Glomerular endothelial cell (primary cell): ENCODE measurements around the gene SEMA6A. TPM values are rescaled to one million over a fixed set of nuclear protein-coding genes. Genes with fewer than 3 reads are reported as not detected.

Source experiments
- DNase-seq: peaks from one replicate; pipeline ENCODE4 v3.0.0-alpha.2; 2011; ENCODE audit warnings: low read depth, low spot score; ENCODE audit errors: extremely low read depth
- total RNA-seq: library from RNA; depleted of rRNA; stranded (reverse); fragments of >200 nt; gene quantifications from 2 replicates; pipeline ENCODE4 v1.2.3, GENCODE V29; 2015

Gene SEMA6A
- total RNA-seq, 1 donor from 2014 or later, result 9.3 TPM

GRCh38 chr5:116498503-116499048, 76.0 kb downstream of the SEMA6A start:
- DNase-seq, result no peak

DNA sequence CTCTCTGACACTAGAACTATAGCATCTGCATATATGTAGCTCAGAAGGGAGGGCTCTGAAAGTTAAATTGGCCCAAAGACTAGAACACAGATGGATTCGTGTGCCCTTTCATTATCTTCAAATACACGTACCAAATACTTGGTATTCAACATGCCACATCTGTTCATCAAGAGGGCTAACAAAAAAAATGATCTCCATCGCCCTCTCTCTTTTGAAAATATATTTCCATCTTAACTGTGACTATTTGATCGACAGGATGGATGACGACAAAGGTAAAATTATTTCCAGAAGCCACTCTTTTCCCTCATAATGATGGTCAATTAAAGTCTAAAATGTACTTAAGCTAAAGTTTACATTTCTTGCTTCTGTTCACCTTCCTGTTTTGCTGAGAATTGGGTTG, 77.0 kb downstream of the SEMA6A start:
- DNase-seq, result no peak

DNA sequence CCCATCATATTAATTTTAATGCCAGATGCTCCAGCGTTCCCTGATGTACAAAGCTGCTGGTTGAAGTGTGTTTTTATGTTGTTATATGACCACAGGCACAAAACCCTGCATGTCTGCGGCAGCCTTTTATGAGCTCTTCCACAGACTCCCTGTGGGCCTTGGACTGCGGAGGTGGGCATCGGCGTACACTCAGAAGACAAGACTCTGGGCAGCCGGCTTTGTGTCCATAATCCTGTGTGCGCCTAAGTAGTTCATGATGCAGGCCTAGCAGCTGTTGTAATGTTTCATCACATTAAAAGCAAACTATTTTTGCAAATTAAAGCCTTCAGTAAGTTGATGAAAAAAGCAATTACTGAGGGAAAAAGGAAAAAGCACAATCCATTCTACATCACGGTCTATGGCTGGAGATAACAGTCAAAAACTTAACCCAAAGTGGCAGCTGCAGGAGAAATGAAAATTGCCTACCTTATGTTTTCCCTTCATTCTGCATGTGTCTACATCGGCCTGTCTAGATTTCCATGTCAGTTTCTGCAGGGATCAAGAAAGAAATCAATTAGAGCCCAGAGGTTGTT, 78.8 kb downstream of the SEMA6A start:
- DNase-seq, result no peak

DNA sequence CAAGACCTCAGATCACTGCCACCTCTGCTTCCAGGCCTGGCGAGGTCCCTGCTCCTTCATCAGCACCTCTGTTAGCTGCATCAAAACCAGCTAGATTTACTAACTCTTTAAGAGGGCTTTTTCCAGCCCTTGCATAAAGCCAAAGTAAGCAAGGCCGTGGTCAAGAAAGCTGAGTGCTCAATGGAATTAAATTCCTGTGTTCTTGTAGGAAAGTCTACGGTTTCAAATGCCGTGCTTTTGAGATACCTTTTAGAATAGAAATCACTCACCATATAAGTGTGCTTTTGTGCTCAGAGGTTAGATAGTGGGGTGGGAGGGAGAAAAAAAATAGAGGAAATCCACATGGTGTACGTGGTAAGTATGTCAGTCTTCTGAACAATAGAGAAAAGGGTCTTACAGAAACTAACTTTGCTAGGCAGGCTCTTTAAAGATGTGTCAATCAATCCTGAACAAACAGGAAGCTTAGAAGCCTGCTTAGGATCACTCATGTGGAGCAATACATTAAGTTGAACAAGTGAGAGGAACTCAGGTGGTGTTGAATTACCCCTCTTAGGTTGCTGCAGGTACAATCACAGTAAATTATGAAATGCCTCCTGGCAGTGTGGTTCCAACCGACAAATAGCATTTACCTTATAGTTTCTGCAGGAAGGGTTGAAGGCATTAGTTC, 79.7 kb downstream of the SEMA6A start:
- DNase-seq, result no peak

DNA sequence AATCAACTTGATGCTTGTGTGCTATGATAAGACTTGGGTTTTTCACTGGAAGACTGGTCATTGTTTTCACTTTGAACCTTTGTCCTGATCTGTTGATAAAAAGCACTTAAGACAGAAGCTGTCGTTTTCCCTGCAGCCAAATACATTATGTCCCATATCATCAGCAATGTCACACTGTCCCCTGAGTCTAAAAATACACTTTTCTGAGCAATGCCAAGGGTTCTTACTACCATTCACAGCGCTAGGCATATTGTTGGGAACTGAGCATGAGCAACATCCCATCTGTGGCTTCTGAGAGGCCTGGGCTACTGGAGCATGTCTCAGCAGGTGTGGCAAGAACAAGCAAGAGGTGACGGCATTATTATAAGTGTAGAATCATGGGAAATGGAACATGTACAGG, 81.8 kb downstream of the SEMA6A start:
- no peak for DNase-seq

DNA sequence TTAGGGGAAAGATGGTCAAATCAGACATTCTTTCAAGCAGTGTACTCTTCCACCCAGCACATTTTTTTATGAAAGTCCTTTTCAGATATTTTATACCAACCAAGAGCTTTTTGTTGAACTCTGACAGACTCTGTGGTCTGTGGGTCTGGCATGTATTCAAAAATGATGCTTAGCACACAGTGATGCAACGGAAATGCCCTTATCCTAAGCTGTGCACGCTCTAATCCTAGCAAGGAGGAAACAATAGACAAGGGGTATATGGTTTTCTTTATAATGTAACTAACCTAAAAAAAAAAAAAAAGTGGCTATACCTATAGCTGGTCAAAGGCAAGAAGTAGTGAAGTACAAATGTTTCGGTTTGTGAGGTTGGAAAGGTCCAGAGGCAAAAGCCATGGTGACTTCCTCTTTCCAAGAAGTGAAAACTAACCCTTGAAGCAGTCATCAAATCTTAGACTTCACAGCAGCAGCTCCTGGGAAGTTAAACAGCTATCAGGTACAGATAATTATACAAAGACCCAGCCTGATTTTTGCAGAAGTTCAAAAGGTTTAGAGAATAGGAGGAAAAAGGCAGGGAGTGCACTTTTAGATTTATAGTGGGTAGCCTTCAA, 82.5 kb downstream of the SEMA6A start:
- DNase-seq, result no peak

GRCh38 chr5:116488356-116489041, 86.1 kb downstream of the SEMA6A start:
- DNase-seq, result no peak

GRCh38 chr5:116487045-116487444, 87.6 kb downstream of the SEMA6A start:
- no peak for DNase-seq

DNA sequence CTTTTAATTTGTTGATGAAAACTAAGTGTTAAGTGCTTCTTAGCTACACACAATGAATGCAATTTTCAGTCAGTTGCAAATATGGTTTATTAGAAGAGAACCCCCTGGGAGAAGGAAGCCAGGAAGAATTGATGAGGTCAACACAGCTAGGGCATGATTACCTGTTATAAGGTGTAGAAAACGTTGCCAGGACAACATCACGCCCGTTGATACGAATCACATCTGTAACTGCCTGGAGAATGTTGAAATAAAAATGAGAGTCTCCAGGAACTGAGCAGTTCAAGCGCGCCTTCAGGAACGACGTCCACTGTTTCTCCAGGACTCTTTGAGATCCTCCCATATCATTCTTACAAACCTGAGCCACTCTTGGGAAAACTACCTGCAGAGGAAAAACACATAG, 88.0 kb downstream of the SEMA6A start:
- no peak for DNase-seq

DNA sequence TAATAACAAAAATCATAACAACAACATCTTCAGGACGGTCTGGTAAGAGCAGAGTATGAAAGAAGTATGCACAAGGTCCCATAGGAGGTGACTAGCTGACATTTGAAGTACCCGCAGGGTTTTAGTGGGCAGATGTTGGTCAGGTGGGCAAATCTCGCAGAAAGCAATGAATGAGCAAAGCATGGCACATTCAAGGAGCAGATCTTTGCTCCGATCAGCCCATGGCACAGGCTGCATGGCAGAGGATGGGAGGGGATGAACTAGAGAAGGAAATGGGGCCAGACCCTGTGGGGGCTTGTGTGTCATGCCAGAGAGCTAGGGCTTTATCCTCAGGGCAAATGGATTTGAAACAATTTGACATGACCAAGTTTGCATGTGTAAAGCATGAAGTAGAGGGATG, 90.0 kb downstream of the SEMA6A start:
- DNase-seq, result no peak

- no peak for DNase-seq
Measured at GRCh38 chr5:116482394-116482793, 92.2 kb downstream of the SEMA6A start.

DNA sequence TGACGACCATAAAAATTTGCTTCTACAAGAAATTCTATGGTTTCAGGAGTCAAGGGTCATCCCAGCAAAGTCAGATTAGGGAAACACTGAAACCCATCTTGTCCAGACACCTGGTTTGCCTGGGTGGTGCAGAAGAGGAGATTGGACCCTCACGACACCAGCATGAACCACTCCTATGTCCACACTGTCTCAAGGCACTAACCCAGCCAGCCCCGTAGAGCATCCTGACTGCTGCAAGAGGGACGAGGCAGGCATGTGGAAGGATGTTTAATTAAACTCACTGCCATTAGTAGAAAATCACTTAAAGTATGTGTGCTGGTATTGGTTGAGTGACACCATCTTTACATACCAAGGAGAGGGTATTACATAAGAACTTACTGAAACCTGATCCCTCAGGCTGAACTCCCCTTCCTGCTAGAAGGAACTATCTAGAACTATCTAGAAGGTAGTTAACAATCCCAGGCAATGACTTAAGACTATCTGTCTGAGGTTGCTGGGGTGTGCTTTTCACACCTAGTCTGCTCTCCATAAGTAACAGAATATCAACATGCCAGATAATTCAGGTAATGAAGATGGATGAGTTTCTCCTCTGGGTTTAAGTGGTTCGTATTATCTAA, 93.6 kb downstream of the SEMA6A start:
- no peak for DNase-seq

DNA sequence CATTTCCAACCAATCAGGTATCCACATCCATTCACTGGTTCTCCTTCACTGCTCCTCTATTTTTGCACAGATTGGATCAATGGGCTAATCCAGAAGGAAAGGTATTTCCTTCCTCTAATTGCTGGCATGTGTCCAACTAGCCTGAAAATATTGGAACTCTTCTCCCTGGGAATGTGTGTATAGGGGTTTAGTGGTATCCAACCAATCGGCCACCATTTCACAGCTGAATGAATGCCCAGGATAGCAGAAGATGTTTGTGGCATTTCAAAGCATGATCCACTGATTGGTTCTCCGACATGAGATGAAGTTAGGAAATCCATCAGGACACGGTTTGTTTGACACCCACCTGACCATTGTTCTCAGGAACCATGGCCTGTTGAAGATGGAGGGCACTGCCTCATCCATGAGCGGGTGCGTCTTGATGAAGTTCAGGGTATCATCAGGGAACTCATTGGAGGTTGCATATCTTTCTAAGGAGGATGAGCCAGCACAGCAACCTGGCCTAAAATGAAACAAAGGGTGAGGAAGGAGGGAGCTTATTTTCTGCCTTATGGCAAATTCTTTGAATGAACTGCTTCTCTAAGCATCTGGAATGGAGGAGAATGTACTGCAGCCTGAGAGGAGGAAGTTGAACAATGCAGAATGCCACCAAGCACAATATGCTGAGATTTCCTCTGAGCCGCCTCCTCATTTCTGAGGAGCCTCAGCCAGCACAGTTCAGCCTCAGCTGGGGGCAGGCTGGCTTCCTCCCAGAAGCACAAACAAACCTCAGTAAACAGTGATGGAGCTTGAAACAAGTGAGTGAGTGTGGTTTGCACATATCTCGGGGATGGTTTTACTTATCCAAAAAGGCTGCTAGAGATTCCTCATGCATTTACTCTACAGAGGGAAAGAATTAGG, 94.6 kb downstream of the SEMA6A start:
- no peak for DNase-seq

GRCh38 chr5:116478491-116478890, 96.1 kb downstream of the SEMA6A start:
- DNase-seq, result no peak

DNA sequence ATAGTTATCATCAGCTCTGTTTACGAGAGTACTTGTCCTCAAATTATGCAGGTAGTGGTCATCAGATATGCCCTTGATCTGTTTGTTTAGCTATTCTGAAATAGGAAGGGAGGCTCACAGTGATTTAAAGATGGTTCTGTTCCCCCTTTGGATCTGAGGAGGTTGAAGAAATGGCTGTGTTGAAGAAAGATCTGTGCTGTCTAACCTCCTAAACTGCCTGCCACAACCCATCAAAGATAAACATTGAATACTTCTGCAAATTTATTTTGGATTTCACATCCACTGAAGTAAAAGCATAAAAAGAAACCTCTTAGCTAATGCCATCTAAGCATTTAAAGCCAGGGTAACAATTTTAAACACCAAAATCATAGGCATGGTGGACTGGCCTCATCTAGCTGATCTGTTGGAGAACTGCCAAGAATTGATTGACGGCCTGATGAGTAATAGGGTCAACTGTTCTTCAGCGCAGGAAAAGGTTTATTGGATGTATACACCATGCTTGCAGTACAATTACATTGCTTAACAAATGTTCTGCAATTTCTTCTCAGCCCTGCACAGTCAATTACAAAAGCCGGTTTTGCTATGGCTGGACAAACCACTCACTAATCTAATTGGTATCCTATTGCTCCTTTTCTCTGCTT, 97.6 kb downstream of the SEMA6A start:
- DNase-seq, result no peak

DNA sequence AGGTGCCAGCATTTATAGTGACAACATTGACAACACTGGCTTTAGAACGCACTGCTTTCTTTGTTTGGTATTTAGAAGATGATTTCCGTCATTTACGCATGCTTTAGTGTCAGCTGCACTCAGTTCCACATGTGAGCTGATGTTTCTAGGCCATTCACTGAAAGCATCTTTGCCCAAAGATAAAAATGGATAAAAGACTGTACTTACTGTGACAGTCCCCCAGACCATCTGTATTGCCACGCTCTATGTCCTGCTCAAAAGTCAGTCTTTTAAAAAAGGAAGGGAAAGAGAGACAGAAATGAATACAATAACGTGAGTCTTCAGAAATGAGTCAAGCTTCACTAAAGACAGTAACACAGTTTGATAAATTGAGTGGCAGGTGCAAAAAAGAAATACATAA, 99.3 kb downstream of the SEMA6A start:
- DNase-seq, result no peak

- DNase-seq, result no peak
Measured at GRCh38 chr5:116473706-116474105, 100.9 kb downstream of the SEMA6A start.

- DNase-seq, result no peak
Measured at GRCh38 chr5:116472274-116472673, 102.3 kb downstream of the SEMA6A start.

DNA sequence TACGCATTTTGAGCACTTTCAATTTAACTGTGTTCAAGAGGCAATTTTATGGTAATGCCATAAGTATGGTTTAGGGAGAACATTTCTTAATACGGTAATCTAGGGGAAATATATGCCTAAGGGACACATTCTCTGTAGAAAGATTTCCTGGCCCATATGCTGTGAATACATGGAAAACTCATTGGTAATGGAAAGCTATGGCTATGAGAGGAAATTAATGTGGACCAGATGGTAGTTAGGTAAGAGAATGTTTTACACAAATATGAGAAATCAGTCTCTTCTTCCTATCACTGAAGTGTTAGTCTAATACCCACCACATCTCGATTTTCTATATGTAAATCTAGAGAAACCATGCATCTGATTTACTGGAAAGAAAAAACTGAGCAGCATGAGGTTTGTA, 105.0 kb downstream of the SEMA6A start:
- no peak for DNase-seq

GRCh38 chr5:116468583-116468982, 106.0 kb downstream of the SEMA6A start:
- DNase-seq, result no peak
